ENCODE measurements around the gene SSBP2. TPM values are rescaled to one million over a fixed set of nuclear protein-coding genes. Genes with fewer than 3 reads are reported as not detected.

Gene SSBP2
- total and polyA plus RNA-seq, 8 donors = 0.87 to 86.2 (median 24.6) TPM

GRCh38 chr5:81405126-81405891 lies 345.6 kb downstream of the SSBP2 start:
- TF ChIP-seq CTCF (IDR thresholded peaks at IDR 0.05) (no peak), POLR2A (IDR thresholded peaks at IDR 0.05) (no peak), EP300 (IDR thresholded peaks at IDR 0.05) (no peak), POLR2AphosphoS5 (IDR thresholded peaks at IDR 0.05) (no peak)
- DNase-seq = no peak
- intact Hi-C loops (cut with DNase I; ENCODE audit: low total_unique reads) = no loop called here
- 80 to 90% (median 86%) methylated on average over 7 of the region's 7 CpGs for WGBS, 5 donors
- no peaks in the 10 kb centered on the region for H3K4me1 ChIP-seq
- H3K36me3 ChIP-seq = no peaks in the 10 kb centered on the region
- H3K27ac ChIP-seq = no peak overlapping the region
- H3K9me3 ChIP-seq = no peaks in the 10 kb centered on the region
- peaks cover 0 to 4% (median 0%) of the 10 kb centered on the region in 3 donors for H3K27me3 ChIP-seq
- no peak overlapping the region for H3K4me3 ChIP-seq

- H3K27me3 ChIP-seq = peaks cover 0 to 12% (median 0%) of the 10 kb centered on the region in 3 donors
- DNase-seq = no peak
- H3K4me3 ChIP-seq = no peak overlapping the region
- TF ChIP-seq EP300 (IDR thresholded peaks at IDR 0.05) (no peak), POLR2AphosphoS5 (IDR thresholded peaks at IDR 0.05) (no peak), POLR2A (IDR thresholded peaks at IDR 0.05) (no peak)
- H3K9me3 ChIP-seq = no peaks in the 10 kb centered on the region
- intact Hi-C loops (cut with DNase I; ENCODE audit: low total_unique reads) = no loop called here
- H3K27ac ChIP-seq = no peak overlapping the region
- 15 to 36% (median 19%) methylated on average over 2 of the region's 2 CpGs for WGBS, 5 donors
- H3K4me1 ChIP-seq = no peaks in the 10 kb centered on the region
- no peaks in the 10 kb centered on the region for H3K36me3 ChIP-seq
Measured at GRCh38 chr5:81402192-81402930, 348.5 kb downstream of the SSBP2 start.

- no peaks in the 10 kb centered on the region for H3K4me1 ChIP-seq
- no peaks in the 10 kb centered on the region for H3K36me3 ChIP-seq
- no peak overlapping the region for H3K27ac ChIP-seq
- WGBS, 5 donors = 72 to 86% (median 81%) methylated on average over 6 to 11 of the region's 11 CpGs
- no peak for DNase-seq
- no peaks in the 10 kb centered on the region for H3K9me3 ChIP-seq
- peaks cover 0 to 22% (median 0%) of the 10 kb centered on the region in 3 donors for H3K27me3 ChIP-seq
- intact Hi-C loops (cut with DNase I; ENCODE audit: low total_unique reads) = no loop called here
- no peak overlapping the region for H3K4me3 ChIP-seq
- TF ChIP-seq CTCF (IDR thresholded peaks at IDR 0.05) = no peak
- no peak for TF ChIP-seq EP300 (IDR thresholded peaks at IDR 0.05)
- no peak for TF ChIP-seq POLR2AphosphoS5 (IDR thresholded peaks at IDR 0.05)
- no peak for TF ChIP-seq POLR2A (IDR thresholded peaks at IDR 0.05)
Measured at GRCh38 chr5:81401266-81401665, 349.6 kb downstream of the SSBP2 start.

DNA sequence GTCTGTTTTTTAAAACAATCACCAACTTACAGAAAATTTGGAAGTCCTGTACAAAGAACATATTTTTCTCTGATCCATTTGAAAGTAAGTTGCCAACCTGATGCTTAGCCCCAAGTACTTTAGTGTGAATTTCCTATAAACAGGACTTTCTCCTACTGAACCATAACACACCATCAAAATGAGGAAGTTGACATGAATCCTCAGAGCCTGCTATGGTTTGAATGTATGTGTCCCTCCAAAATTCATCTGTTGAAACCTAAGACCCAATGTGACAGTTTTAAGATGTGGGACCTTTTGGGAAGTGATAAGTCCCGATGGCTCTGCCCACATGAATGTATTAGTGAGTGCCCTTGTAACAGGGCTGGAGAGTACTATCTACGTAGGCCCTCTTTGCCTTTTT lies 350.5 kb downstream of the SSBP2 start:
- no peak for TF ChIP-seq CTCF (IDR thresholded peaks at IDR 0.05)
- no peak for TF ChIP-seq EP300 (IDR thresholded peaks at IDR 0.05)
- no peak for TF ChIP-seq POLR2A (IDR thresholded peaks at IDR 0.05)
- TF ChIP-seq POLR2AphosphoS5 (IDR thresholded peaks at IDR 0.05) = no peak
- Histone ChIP-seq H3K4me3 (no peak overlapping the region), H3K4me1 (no peaks in the 10 kb centered on the region), H3K9me3 (peaks cover 0 to under 1% (median 0%) of the 10 kb centered on the region in 4 donors), H3K27me3 (peaks cover 0 to 28% (median 0%) of the 10 kb centered on the region in 3 donors), H3K27ac (no peak overlapping the region), H3K36me3 (no peaks in the 10 kb centered on the region)
- 58 to 77% (median 69%) methylated on average over 2 of the region's 2 CpGs for WGBS, 5 donors
- intact Hi-C loops (cut with DNase I; ENCODE audit: low total_unique reads) = no loop called here
- no peak for DNase-seq

Data from stomach (tissue), 9 donors.